Transverse colon (tissue), 4 donors: ENCODE measurements around the gene CDADC1. TPM values are rescaled to one million over a fixed set of nuclear protein-coding genes. Genes with fewer than 3 reads are reported as not detected.

Experiments
- DNase-seq: peaks from one replicate; pipeline ENCODE4 v3.0.0-alpha.2; 2019
- H3K27ac ChIP-seq, 4 donors: fragments of 200-600 bp; sonication (generic); 2 replicates each; pipeline ENCODE4 v1.5.1; 2016 to 2018; ENCODE audit warnings: inconsistent platforms in 4 of 4
- H3K27me3 ChIP-seq: fragments of 200-600 bp; sonication (generic); 2 replicates; pipeline ENCODE4 v1.5.1; 2017; ENCODE audit warnings: inconsistent platforms
- H3K36me3 ChIP-seq, 4 donors: fragments of 200-600 bp; sonication (generic); 2 replicates each; pipeline ENCODE4 v1.5.1; 2017 to 2019; ENCODE audit warnings: inconsistent platforms in 4 of 4
- H3K4me1 ChIP-seq, 4 donors: fragments of 200-600 bp; sonication (generic); 2 replicates each; pipeline ENCODE4 v1.5.1; 2017 to 2020; ENCODE audit warnings: inconsistent platforms in 4 of 4
- H3K4me3 ChIP-seq, 4 donors: fragments of 200-600 bp; sonication (generic); 1 replicate in 1 of 4; 2 replicates in 3 of 4; pipeline versions ENCODE4 v1.5.1 to v1.6.1; 2017 to 2019; ENCODE audit warnings: inconsistent platforms in 4 of 4
- H3K9me3 ChIP-seq, 2 donors: fragments of 200-600 bp; sonication (generic); 2 replicates each; pipeline ENCODE4 v1.5.1; 2017 to 2019; ENCODE audit warnings: inconsistent platforms in 2 of 2
- EP300 ChIP-seq: sonication (generic); formaldehyde crosslinking; IDR thresholded peaks from one replicate; pipeline ENCODE4 v1.6.1; 2017; ENCODE audit warnings: antibody characterized with exemption, low read depth
- POLR2A ChIP-seq: fragments of 450-650 bp; IDR thresholded peaks from one replicate; pipeline ENCODE4 v1.6.1; 2016; ENCODE audit warnings: antibody characterized with exemption, mild to moderate bottlenecking, moderate library complexity
- POLR2AphosphoS5 ChIP-seq, 3 donors: sonication (generic); formaldehyde crosslinking; IDR thresholded peaks; one replicate each; pipeline ENCODE4 v1.6.1; 2016; ENCODE audit warnings: antibody characterized with exemption in 3 of 3
- WGBS, 2 donors: methylation state at CpG; one replicate each; pipeline ENCODE4 v1.1.5; 2018; ENCODE audit warnings: low coverage in 1 of 2; 5-methylcytosine and 5-hydroxymethylcytosine counted together
- in situ Hi-C, 4 donors: fragments of 200-750 bp; cut with MboI; loops; one replicate each; pipeline versions ENCODE4 v1.15.0 to v1.15.1; 2017; ENCODE audit warnings: low sequenced_read_pairs in 3 of 4, low pct_ligation_motif_present in 1 of 4, low pct_unique_long_range_greater_than_20kb in 1 of 4
- intact Hi-C: fragments of 100-400 bp; cut with DNase I; formaldehyde crosslinking; loops from one replicate; pipeline ENCODE4 v1.15.1; 2023; ENCODE audit warnings: low total_unique reads
- total RNA-seq, 4 donors: library from RNA; depleted of rRNA; stranded (reverse); fragments of >200 nt; gene quantifications; one replicate each; pipeline ENCODE4 v1.1.0, GENCODE V29; 2016
- TF ChIP-seq, protein P1 (sequence below), 5 experiments: fragments of 200-600 bp in 3 of 5; fragments of 450-650 bp in 2 of 5; sonication (generic) in 3 of 5; IDR thresholded peaks; 1 replicate in 2 of 5; 2 replicates in 3 of 5; pipeline ENCODE4 v1.5.1; 2016 to 2017; ENCODE audit warnings: antibody characterized with exemption in 5 of 5, inconsistent platforms in 3 of 5, mild to moderate bottlenecking in 2 of 5, moderate library complexity in 1 of 5

Gene CDADC1
- total RNA-seq, 4 donors from 2014 or later = 0.75 to 7.9 (median 3.9) TPM

- no peak for TF ChIP-seq POLR2A
- TF ChIP-seq POLR2AphosphoS5 (IDR thresholded peaks at IDR 0.05) = no peak
- TF ChIP-seq EP300 = no peak
- TF ChIP-seq, protein P1, sequence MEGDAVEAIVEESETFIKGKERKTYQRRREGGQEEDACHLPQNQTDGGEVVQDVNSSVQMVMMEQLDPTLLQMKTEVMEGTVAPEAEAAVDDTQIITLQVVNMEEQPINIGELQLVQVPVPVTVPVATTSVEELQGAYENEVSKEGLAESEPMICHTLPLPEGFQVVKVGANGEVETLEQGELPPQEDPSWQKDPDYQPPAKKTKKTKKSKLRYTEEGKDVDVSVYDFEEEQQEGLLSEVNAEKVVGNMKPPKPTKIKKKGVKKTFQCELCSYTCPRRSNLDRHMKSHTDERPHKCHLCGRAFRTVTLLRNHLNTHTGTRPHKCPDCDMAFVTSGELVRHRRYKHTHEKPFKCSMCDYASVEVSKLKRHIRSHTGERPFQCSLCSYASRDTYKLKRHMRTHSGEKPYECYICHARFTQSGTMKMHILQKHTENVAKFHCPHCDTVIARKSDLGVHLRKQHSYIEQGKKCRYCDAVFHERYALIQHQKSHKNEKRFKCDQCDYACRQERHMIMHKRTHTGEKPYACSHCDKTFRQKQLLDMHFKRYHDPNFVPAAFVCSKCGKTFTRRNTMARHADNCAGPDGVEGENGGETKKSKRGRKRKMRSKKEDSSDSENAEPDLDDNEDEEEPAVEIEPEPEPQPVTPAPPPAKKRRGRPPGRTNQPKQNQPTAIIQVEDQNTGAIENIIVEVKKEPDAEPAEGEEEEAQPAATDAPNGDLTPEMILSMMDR (IDR thresholded peaks at IDR 0.05) = no peak
- peaks cover 6 to 41% (median 9%) of the 10 kb centered on the region in 4 donors for H3K4me1 ChIP-seq
- no peak overlapping the region for H3K4me3 ChIP-seq
- intact Hi-C loops (no loop called here), in situ Hi-C loops (no loop called here)
- H3K27ac ChIP-seq = no peak overlapping the region
- 82% methylated on average over 6 of the region's 6 CpGs; no CpG with 5 or more reads in 1 of the 2 donors for WGBS, 2 donors
- no peaks in the 10 kb centered on the region for H3K9me3 ChIP-seq
- H3K27me3 ChIP-seq = peaks cover 45% of the 10 kb centered on the region
- no peaks in the 10 kb centered on the region for H3K36me3 ChIP-seq
- DNase-seq = no peak
Observed at GRCh38 chr13:49216334-49216733, 31.4 kb upstream of the CDADC1 start.

GRCh38 chr13:49217962-49218492 is 29.7 kb upstream of the CDADC1 start:
- Histone ChIP-seq H3K4me1 (peaks cover 6 to 41% (median 9%) of the 10 kb centered on the region in 4 donors), H3K4me3 (no peak overlapping the region), H3K27ac (no peak overlapping the region), H3K27me3 (peaks cover 62% of the 10 kb centered on the region), H3K36me3 (no peaks in the 10 kb centered on the region), H3K9me3 (no peaks in the 10 kb centered on the region)
- in situ Hi-C loops (no loop called here), intact Hi-C loops (no loop called here)
- WGBS, 2 donors = 59 to 67% methylated on average over 12 to 17 of the region's 17 CpGs
- no peak for TF ChIP-seq EP300
- no peak for TF ChIP-seq POLR2A
- TF ChIP-seq, protein P1 (IDR thresholded peaks at IDR 0.05) = no peak
- TF ChIP-seq POLR2AphosphoS5 (IDR thresholded peaks at IDR 0.05) = no peak
- DNase-seq = no peak

- Histone ChIP-seq H3K36me3 (no peaks in the 10 kb centered on the region), H3K27me3 (peaks cover 66% of the 10 kb centered on the region), H3K9me3 (no peaks in the 10 kb centered on the region), H3K27ac (no peak overlapping the region), H3K4me1 (peaks cover 6 to 41% (median 9%) of the 10 kb centered on the region in 4 donors), H3K4me3 (no peak overlapping the region)
- intact Hi-C loops (no loop called here), in situ Hi-C loops (no loop called here)
- WGBS, 2 donors = 33 to 50% methylated on average over 11 to 25 of the region's 25 CpGs
- DNase-seq = no peak
- no peak for TF ChIP-seq POLR2A
- no peak for TF ChIP-seq EP300
- TF ChIP-seq POLR2AphosphoS5 (IDR thresholded peaks at IDR 0.05) = no peak
- TF ChIP-seq, protein P1 (IDR thresholded peaks at IDR 0.05) = no peak
Observed at GRCh38 chr13:49218493-49219051, 29.2 kb upstream of the CDADC1 start.

DNA sequence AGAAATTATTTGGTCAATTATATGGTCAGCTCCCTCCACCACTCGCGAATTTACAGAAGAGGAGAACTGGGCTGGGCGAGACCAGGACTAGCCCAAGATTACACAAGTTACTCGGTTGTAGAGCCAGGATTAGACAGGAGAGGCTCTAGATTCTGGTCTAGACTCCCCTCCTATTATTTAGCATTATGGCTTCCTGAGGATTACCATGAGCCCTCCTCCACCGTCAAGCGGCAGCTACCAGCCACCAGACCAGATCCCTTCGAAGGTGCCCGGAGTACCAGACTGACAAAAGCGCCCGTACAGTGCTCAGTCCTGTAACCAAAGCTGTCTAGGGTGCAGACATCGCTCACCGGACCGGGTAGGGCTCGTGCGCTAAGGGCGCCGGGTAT is 28.1 kb upstream of the CDADC1 start:
- peaks cover 6 to 31% (median 9%) of the 10 kb centered on the region in 4 donors for H3K4me1 ChIP-seq
- H3K27ac ChIP-seq = no peak overlapping the region
- no peak for TF ChIP-seq POLR2AphosphoS5 (IDR thresholded peaks at IDR 0.05)
- TF ChIP-seq EP300 = no peak
- no peak for TF ChIP-seq POLR2A
- TF ChIP-seq, protein P1 (IDR thresholded peaks at IDR 0.05) = no peak
- peaks cover 73% of the 10 kb centered on the region for H3K27me3 ChIP-seq
- peak; percentile 36 for DNase-seq
- in situ Hi-C loops = no loop called here
- H3K4me3 ChIP-seq = peak overlapping the region; percentile 19 to 56 (median 40)
- no peaks in the 10 kb centered on the region for H3K9me3 ChIP-seq
- intact Hi-C loops = no loop called here
- no peaks in the 10 kb centered on the region for H3K36me3 ChIP-seq
- 23 to 46% methylated on average over 4 to 17 of the region's 17 CpGs for WGBS, 2 donors
